ENCODE results near the gene ALG12. TPM values are rescaled to one million over a fixed set of nuclear protein-coding genes. Genes with fewer than 3 reads are reported as not detected.

The ALG12 gene
- polyA plus RNA-seq, 1 donor from 2014 or later: 14.3 TPM

DNA sequence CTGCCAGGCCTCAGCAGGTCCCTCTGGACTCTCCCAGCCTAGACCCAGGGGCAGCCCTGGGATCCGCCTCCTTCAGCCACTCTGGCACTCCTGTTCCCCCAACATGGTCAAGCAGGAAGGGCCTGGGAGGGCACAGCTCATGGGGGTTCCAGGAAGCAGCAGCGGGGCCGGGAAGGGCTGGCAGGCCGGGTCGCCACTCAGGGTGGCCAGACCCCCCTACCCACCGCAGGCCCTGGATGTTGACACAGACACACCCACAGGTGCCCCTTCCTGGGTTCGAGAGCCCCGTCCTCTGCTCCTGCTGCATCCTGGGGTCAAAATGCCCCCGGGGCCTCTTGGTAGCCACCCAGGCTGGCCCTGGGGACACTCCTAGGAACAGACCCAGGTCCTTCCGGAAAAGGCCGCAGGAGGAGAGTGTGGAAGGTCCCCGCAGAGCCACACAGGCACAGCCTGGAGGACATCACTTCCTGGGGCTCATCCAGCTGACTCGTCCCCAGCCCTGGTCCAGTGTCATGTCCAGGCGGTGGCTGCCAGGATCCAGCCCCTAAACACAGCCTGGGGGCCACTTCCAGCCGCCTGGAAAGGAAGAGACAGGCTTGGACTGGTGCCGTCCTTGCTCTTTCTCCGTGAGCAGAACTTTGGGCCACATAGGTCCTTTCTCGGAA, 35.6 kb upstream of the ALG12 start:
- no peak overlapping the region for H2AFZ ChIP-seq (ENCODE audit: low read depth, low read length)
- no peak overlapping the region for H3K4me2 ChIP-seq (ENCODE audit: low read length)
- H3K9me3 ChIP-seq (ENCODE audit: low read length): no peaks in the 10 kb centered on the region
- H3K4me3 ChIP-seq (ENCODE audit: low read length): no peak overlapping the region
- H3K36me3 ChIP-seq (ENCODE audit: insufficient read depth, low read length): no peaks in the 10 kb centered on the region
- no peaks in the 10 kb centered on the region for H3K9me2 ChIP-seq (ENCODE audit: insufficient read depth, low read length)
- H3K79me2 ChIP-seq (replicated peaks; ENCODE audit: insufficient read depth, low read length): no peaks in the 10 kb centered on the region
- H3F3A ChIP-seq (ENCODE audit: insufficient read depth, low read length, poor library complexity, severe bottlenecking): no peaks in the 10 kb centered on the region
- no peak overlapping the region for H3K27ac ChIP-seq (ENCODE audit: low read length)
- no peak overlapping the region for H3K9ac ChIP-seq (ENCODE audit: low read length)
- no peak for TF ChIP-seq TAF1 (IDR thresholded peaks at IDR 0.05; ENCODE audit: low read depth)
- TF ChIP-seq, protein P1, sequence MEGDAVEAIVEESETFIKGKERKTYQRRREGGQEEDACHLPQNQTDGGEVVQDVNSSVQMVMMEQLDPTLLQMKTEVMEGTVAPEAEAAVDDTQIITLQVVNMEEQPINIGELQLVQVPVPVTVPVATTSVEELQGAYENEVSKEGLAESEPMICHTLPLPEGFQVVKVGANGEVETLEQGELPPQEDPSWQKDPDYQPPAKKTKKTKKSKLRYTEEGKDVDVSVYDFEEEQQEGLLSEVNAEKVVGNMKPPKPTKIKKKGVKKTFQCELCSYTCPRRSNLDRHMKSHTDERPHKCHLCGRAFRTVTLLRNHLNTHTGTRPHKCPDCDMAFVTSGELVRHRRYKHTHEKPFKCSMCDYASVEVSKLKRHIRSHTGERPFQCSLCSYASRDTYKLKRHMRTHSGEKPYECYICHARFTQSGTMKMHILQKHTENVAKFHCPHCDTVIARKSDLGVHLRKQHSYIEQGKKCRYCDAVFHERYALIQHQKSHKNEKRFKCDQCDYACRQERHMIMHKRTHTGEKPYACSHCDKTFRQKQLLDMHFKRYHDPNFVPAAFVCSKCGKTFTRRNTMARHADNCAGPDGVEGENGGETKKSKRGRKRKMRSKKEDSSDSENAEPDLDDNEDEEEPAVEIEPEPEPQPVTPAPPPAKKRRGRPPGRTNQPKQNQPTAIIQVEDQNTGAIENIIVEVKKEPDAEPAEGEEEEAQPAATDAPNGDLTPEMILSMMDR (IDR thresholded peaks at IDR 0.05; ENCODE audit: poor library complexity, severe bottlenecking): no peak
- H3K27me3 ChIP-seq (ENCODE audit: insufficient read depth, low read depth, low read length): no peaks in the 10 kb centered on the region
- no peaks in the 10 kb centered on the region for H4K20me1 ChIP-seq (ENCODE audit: insufficient read depth)

DNA sequence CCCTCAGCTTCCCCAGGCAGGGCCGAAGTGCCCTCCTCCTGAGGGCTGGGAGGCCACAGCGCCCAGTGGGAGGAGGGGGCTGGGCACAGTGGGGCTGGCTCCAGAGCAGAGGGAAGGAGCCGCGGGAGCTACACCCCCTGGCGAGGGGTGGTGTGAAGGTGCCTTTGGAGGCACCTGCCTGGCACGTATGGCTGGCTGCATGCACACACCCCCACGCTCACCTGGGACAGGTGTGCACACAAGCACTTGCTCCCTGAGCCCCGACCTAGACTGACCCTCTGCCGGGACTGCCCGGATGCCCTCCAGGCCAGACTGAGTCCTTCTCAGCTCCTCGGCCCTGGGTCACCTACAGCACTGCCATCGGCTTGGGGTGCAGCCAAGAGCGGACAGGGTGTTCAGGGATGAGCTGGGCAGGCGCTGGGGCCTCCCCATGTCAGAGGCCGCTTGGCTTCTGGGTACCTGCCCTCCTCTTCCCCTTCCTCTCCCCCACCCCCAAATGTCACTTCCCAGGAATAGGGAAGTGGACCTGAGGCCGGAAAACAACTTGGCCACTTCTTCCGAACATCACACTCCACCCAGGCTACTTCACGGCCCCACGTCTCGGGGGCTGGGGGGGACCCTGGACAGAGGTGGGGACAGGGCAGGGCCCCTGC, 34.9 kb upstream of the ALG12 start:
- Histone ChIP-seq H3K9ac (ENCODE audit: low read length) (no peak overlapping the region), H3K27me3 (ENCODE audit: insufficient read depth, low read depth, low read length) (no peaks in the 10 kb centered on the region), H3K36me3 (ENCODE audit: insufficient read depth, low read length) (no peaks in the 10 kb centered on the region), H3K4me3 (ENCODE audit: low read length) (no peak overlapping the region), H2AFZ (ENCODE audit: low read depth, low read length) (no peak overlapping the region), H3F3A (ENCODE audit: insufficient read depth, low read length, poor library complexity, severe bottlenecking) (no peaks in the 10 kb centered on the region), H3K9me2 (ENCODE audit: insufficient read depth, low read length) (no peaks in the 10 kb centered on the region), H3K27ac (ENCODE audit: low read length) (no peak overlapping the region), H3K9me3 (ENCODE audit: low read length) (no peaks in the 10 kb centered on the region), H4K20me1 (ENCODE audit: insufficient read depth) (no peaks in the 10 kb centered on the region), H3K79me2 (replicated peaks; ENCODE audit: insufficient read depth, low read length) (no peaks in the 10 kb centered on the region), H3K4me2 (ENCODE audit: low read length) (no peak overlapping the region)
- TF ChIP-seq TAF1 (IDR thresholded peaks at IDR 0.05; ENCODE audit: low read depth): no peak
- TF ChIP-seq MXI1 (conservative IDR thresholded peaks at IDR 0.05; ENCODE audit: poor library complexity, severe bottlenecking): no peak
- TF ChIP-seq, protein P1 (IDR thresholded peaks at IDR 0.05; ENCODE audit: poor library complexity, severe bottlenecking): no peak
- TF ChIP-seq RAD21 (conservative IDR thresholded peaks at IDR 0.05): no peak
- TF ChIP-seq EP300 (conservative IDR thresholded peaks at IDR 0.05; ENCODE audit: poor library complexity, severe bottlenecking): no peak
- TF ChIP-seq EZH2 (IDR thresholded peaks at IDR 0.05; ENCODE audit: borderline replicate concordance, insufficient read depth, low read length, poor library complexity, severe bottlenecking): no peak
- TF ChIP-seq, protein P2, sequence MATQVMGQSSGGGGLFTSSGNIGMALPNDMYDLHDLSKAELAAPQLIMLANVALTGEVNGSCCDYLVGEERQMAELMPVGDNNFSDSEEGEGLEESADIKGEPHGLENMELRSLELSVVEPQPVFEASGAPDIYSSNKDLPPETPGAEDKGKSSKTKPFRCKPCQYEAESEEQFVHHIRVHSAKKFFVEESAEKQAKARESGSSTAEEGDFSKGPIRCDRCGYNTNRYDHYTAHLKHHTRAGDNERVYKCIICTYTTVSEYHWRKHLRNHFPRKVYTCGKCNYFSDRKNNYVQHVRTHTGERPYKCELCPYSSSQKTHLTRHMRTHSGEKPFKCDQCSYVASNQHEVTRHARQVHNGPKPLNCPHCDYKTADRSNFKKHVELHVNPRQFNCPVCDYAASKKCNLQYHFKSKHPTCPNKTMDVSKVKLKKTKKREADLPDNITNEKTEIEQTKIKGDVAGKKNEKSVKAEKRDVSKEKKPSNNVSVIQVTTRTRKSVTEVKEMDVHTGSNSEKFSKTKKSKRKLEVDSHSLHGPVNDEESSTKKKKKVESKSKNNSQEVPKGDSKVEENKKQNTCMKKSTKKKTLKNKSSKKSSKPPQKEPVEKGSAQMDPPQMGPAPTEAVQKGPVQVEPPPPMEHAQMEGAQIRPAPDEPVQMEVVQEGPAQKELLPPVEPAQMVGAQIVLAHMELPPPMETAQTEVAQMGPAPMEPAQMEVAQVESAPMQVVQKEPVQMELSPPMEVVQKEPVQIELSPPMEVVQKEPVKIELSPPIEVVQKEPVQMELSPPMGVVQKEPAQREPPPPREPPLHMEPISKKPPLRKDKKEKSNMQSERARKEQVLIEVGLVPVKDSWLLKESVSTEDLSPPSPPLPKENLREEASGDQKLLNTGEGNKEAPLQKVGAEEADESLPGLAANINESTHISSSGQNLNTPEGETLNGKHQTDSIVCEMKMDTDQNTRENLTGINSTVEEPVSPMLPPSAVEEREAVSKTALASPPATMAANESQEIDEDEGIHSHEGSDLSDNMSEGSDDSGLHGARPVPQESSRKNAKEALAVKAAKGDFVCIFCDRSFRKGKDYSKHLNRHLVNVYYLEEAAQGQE (IDR thresholded peaks at IDR 0.05; ENCODE audit: borderline replicate concordance): no peak
- TF ChIP-seq POLR2AphosphoS5 (IDR thresholded peaks at IDR 0.05): no peak
- TF ChIP-seq SMC3 (conservative IDR thresholded peaks at IDR 0.05; ENCODE audit: poor library complexity): no peak

Measured in neural cell (in vitro differentiated cells).